Stimulated activated CD8-positive, alpha-beta memory T cell treated with anti-CD3 and anti-CD28 coated beads, Interleukin-15, amount 100 ng/mL, for 4 hours (primary cell): ENCODE data around the gene STEAP3.

ENCODE experiments used
- DNase-seq, 2 donors: peaks; one replicate each; pipeline ENCODE4 v3.0.0-alpha.2; 2020; ENCODE audit warnings: low read depth in 2 of 2

STEAP3 gene

DNA sequence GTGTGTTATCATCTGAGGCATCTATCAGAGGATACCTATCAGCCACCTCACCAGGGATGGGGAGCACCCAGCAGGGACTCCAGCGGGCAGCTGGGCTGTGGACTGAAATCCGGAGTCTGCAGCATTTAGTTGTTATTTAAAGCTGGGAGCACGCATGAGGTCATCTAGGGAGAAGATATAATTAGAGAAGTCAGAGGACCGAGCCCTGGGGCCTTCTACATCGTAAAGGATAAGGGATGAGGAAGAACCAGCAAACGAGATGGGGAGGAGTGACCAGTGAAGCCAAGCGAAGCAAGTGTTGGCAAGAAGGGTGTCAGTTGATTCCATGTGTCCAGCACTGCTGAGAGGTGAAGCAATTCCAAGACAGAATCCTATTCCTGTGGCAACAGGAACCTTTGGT lies 70.3 kb downstream of the STEAP3 start:
- DNase-seq: no peak

DNA sequence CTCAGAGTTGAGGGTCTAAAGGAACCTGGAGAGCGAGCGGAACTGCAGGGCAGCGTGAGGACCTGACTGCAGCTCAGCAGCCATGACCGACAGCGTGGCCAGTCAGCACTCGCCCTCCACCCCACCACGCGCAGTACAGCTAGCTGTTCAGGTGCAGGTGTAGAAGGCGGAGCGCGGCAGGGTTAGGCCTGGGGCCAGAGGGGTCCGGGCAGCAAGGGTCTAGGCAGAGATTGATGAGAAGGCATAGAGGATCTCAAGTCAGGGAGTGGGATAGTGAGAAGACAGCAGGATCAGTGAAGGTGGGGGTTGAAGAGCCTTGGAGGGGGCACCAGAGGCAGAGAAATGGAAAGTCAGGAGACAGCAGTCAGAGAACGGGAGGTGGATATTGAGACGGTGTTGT lies 71.0 kb downstream of the STEAP3 start:
- DNase-seq: no peak

DNA sequence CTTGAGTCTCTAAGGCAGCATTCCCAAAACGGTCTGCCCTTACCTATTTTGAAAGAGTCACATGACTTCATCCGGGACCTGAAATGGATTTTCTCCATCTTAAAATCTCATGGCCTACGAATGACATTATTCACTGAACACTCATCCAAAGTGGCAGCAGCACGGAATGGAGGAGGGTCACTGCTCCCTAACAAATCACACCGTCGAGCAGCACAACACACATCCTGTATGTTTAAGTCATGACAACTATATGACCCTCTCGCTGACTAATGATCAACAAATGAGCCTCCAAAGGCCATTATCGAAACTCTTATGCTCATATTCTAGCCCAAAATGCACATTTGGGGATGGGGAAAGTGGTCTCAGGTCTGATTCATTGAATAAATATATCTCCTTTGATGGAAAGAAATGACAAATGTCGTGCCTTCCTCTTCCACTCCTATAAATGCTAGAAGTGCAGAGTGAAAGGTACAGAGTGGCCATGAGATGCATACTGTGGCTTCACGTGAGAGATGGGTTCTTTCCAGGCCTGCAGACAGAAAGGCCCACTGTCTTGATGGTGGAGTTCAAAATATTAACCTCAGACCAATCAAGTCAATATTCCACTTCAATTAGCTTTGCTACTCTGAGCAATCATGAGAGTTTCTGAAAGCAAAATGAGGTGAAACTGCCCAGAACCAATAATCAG lies 72.2 kb downstream of the STEAP3 start:
- no peak for DNase-seq

DNA sequence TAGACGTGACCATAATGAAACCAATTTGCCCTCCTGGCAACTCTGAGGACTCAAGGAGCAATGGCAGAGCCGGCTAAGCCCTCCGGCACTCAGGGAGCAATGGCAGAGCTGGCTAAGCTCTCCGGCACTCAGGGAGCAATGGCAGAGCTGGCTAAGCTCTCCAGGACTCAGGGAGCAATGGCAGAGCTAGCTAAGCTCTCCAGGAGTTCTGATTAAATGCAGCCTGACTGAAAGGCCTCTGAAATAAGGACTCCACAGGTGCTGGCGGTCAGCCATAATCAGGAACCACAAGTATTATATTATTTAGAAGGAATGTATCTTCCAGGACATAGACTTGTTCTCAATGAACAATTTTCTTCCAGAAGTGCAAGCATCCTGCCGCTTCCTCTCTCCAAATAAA lies 77.8 kb downstream of the STEAP3 start:
- no peak for DNase-seq

DNA sequence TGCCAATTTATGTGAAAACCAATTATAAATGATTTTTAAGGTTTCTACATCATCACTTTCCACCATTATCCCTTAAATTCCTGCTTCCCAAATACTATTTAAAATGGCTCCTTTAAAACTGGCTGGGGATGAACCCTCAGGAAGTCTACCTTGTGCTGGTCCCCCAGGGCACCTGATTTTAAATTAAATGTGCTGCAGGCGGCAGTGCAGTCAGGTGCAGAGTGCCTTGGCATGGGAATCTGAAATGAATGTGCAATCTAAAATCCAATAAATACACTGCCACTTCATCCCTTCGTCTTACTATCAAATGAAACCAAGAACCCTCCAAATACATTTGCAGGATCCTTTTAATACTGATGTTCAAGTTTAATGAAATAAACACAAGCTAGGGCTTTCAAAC lies 81.2 kb downstream of the STEAP3 start:
- DNase-seq: no peak

DNA sequence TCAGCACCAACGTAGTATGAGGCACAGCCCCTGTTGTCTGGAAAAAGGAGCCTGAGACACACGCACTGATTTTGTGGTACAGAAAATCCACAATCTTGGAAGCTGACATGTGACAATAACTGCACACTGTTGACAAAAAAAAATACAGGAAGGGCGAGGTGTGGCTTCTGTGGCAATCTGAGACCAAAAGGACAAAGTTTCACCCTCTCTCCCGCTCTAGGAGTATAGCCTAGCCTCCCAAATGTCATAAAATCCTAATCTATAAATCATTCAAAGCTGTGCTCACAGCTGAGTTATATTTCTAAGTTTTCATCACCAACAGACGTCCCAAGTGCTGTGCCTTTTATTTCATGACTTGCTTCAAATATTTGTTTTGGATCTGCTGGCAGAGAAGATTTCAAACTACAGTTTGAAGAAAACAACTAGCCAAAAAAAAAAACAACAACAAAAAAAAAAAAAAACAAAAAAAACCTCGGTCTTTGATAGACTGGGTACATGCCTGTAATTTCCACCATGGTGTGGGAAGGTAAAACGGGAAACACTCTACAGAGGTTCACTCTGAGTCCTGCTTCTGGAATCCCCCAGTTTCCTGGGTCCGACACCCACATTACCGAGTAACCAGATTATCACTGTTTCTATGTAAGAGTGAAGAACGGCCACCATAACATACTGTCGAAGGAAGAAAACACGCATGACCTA lies 82.0 kb downstream of the STEAP3 start:
- no peak for DNase-seq

DNA sequence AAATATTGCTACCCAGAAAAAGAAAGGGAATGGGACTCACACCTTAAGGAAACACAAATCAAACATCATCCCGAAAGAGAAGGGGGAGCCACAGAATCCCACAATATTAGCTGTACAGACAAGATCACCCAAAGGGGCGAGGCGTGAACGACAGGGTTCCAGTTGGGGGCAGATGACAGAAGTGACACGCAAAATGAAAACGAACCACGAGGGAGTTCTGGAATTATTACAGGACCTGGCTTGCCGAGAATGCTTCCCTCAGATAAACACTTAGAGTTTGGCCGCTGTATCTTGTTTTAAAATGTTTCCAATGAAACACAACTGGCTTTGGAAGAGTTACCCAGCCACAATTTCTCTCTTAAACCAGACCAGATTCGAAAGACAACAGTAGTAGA lies 82.6 kb downstream of the STEAP3 start:
- no peak for DNase-seq

DNA sequence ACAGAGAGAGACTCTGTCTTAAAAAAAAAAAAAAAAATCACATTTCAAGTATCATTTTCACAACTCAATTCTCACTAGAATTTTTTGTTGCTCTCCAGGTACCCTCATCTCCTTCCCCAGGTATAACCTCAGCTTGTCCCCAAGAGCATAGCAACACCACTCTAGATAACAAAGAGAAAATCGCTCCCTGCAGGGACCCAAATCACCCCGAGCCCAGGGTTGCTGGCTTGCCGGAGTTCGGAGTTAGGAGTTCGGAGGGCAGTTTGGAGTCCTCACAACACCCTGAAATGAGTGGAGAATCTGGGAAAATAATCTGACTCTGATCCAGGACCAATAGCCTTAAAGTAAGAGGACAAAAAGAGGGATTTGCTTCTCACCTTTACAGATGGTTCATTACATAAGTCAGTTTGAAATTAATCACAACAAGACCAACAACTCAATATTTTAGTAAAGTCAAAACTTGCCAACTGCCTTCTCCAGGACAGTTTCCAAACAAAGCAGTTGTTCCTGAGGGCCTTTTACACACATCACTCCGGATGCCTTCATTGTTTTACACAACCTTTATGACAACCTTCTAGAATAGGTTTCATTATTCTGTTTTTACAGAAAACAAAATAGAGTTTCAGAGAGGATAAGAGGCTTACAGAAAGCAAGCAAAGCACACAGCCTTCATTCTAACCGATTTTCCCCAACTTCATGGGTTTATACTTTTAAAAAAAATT lies 83.9 kb downstream of the STEAP3 start:
- no peak for DNase-seq

DNA sequence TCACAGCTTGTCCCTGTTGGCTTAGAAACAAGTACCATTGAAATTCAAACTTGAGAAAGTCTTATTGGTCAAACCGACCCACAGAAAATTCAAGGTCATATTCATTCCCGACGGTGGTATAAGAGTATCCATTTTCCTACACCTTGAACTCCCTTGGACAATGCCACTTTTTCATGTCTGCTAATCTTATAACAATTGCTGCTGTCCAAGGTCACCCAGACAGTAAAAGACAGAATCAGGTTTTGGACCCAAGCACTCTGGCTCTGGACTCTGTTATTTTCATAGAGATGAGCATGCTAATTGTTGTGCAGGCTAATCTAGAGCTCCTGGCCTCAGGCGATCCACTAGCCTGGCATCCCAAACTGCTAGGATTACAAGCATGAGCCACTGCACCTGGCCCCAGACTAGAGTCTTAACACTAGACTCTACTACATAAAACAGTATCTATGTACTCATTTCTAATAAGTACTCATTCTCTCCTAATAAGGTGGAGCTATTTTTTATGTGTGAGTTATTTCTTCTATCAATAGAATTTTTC lies 85.2 kb downstream of the STEAP3 start:
- no peak for DNase-seq

DNA sequence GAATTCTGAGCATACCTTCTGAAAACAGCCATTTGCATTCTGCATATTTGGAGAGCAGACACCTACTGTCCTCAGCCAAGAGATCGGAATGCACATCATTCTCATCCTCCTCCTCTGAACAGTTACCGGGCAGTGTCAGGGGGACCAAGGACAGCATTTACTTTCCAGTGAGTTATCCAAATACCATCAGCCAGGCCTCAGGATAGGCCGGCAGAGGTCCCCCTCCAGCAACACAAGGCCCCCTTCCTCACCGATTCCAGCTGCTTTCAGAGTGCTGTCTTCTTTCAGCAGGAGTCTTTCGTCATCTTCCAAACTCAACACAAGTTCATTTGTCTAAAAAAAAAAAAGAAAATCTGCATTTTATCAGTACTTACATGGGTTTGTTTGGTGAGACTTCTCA lies 87.7 kb downstream of the STEAP3 start:
- DNase-seq: no peak

DNA sequence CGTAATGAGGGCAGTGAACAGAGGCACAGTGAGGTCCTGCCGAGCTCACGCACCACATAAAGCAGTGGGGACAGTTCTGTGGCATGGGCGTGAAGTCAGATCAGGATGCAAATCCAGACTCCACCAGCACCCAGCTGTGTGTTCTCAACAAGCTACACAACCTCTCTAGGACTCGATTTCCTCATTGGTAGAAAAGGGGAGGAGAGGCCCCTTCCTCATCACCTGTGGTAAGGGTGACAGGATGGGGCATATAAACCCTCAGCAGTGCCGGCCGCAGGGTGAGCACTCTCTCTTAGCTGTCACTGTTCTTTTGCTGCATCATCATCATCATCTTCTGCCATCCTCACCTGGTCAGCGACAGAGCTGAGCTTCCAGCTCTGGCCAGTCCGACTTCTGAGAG lies 88.2 kb downstream of the STEAP3 start:
- no peak for DNase-seq
